NCI-H82 treated with DMSO at 0.1 percent for 48 hours (cell line): ENCODE measurements around the gene VSTM2B.
"Not testable (repeated sequence)": the region's sequence is repeated elsewhere in the genome, so short reads cannot be mapped to it uniquely, and the experiment has no call there.

Experiments used
- DNase-seq: peaks from one replicate; lab custom pipeline; 2025; ENCODE audit not compliant: unreplicated experiment; lab: John Stamatoyannopoulos, UW

VSTM2B gene

GRCh38 chr19:29544656-29545360, 19.0 kb downstream of the VSTM2B start:
- no peak for DNase-seq

GRCh38 chr19:29545447-29545846, 19.7 kb downstream of the VSTM2B start:
- DNase-seq: not testable (repeated sequence)

GRCh38 chr19:29545866-29546582, 20.2 kb downstream of the VSTM2B start:
- DNase-seq: no peak

- DNase-seq: no peak
These were observed 20.9 kb downstream of the VSTM2B start for GRCh38 chr19:29546583-29547190.

GRCh38 chr19:29547361-29547960, 21.7 kb downstream of the VSTM2B start:
- DNase-seq: no peak

- DNase-seq: no peak
These were observed 22.2 kb downstream of the VSTM2B start for GRCh38 chr19:29547981-29548380.

- no peak for DNase-seq
These were observed 22.8 kb downstream of the VSTM2B start for GRCh38 chr19:29548483-29549085.

- DNase-seq: no peak
These were observed 23.6 kb downstream of the VSTM2B start for GRCh38 chr19:29549105-29550070.

- DNase-seq: no peak
These were observed 25.1 kb downstream of the VSTM2B start for GRCh38 chr19:29550896-29551295.

- no peak for DNase-seq
These were observed 26.0 kb downstream of the VSTM2B start for GRCh38 chr19:29551774-29552173.

- no peak for DNase-seq
These were observed 26.9 kb downstream of the VSTM2B start for GRCh38 chr19:29552454-29553280.

GRCh38 chr19:29554149-29554548, 28.4 kb downstream of the VSTM2B start:
- DNase-seq: no peak

- not testable (repeated sequence) for DNase-seq
These were observed 33.3 kb downstream of the VSTM2B start for GRCh38 chr19:29559110-29559509.

GRCh38 chr19:29559743-29560142, 33.9 kb downstream of the VSTM2B start:
- no peak for DNase-seq

GRCh38 chr19:29560313-29561075, 34.7 kb downstream of the VSTM2B start:
- DNase-seq: no peak

- DNase-seq: no peak
These were observed 35.8 kb downstream of the VSTM2B start for GRCh38 chr19:29561601-29562000.

- DNase-seq: no peak
These were observed 36.8 kb downstream of the VSTM2B start for GRCh38 chr19:29562299-29563297.
